Endothelial cell (in vitro differentiated cells): ENCODE measurements around the gene LCTL. TPM values are rescaled to one million over a fixed set of nuclear protein-coding genes. Genes with fewer than 3 reads are reported as not detected.

Source experiments
- DNase-seq: peaks from one replicate; pipeline ENCODE4 v3.0.0; 2021; ENCODE audit warnings: low spot score
- H3K27ac Mint-ChIP-seq: one replicate; pipeline ENCODE4 v1.8.0; 2021; ENCODE audit warnings: mixed read lengths, inconsistent platforms; ENCODE audit not compliant: unreplicated experiment
- H3K27me3 Mint-ChIP-seq: one replicate; pipeline ENCODE4 v1.8.0; 2021; ENCODE audit warnings: mild to moderate bottlenecking, moderate library complexity, mixed read lengths, inconsistent platforms; ENCODE audit not compliant: unreplicated experiment
- H3K36me3 Mint-ChIP-seq: one replicate; pipeline ENCODE4 v1.8.0; 2021; ENCODE audit warnings: mild to moderate bottlenecking, low read depth, mixed read lengths, inconsistent platforms; ENCODE audit not compliant: unreplicated experiment
- H3K4me1 Mint-ChIP-seq: one replicate; pipeline ENCODE4 v1.8.0; 2021; ENCODE audit warnings: mild to moderate bottlenecking, mixed read lengths, inconsistent platforms; ENCODE audit not compliant: unreplicated experiment
- H3K4me3 Mint-ChIP-seq: one replicate; pipeline ENCODE4 v1.8.0; 2021; ENCODE audit warnings: mild to moderate bottlenecking, mixed read lengths, inconsistent platforms; ENCODE audit not compliant: unreplicated experiment
- H3K9me3 Mint-ChIP-seq: one replicate; pipeline ENCODE4 v1.8.0; 2021; ENCODE audit warnings: mixed read lengths, inconsistent platforms; ENCODE audit not compliant: unreplicated experiment
- CTCF ChIP-seq: fragments of 200-600 bp; sonication (generic); IDR thresholded peaks from one replicate; pipeline ENCODE4 v1.5.0; 2021; ENCODE audit warnings: antibody characterized with exemption; ENCODE audit not compliant: unreplicated experiment
- total RNA-seq: library from RNA; stranded (reverse); fragmentation: NEBNext Ultra II Directional; extraction: Animal tissue kit (Norgen Biotek cat#: 25700); gene quantifications from one replicate; pipeline ENCODE4 v1.2.1, GENCODE V29; 2021; ENCODE audit not compliant: unreplicated experiment

The LCTL gene
- total RNA-seq, 1 donor from 2014 or later, result not detected

- Mint-ChIP-seq H3K27ac (no peak overlapping the region), H3K4me1 (no peaks in the 10 kb centered on the region), H3K36me3 (peaks cover 3% of the 10 kb centered on the region), H3K4me3 (no peak overlapping the region), H3K27me3 (no peaks in the 10 kb centered on the region), H3K9me3 (no peaks in the 10 kb centered on the region)
- no peak for TF ChIP-seq CTCF
- DNase-seq, result no peak
Measured at GRCh38 chr15:66545255-66545654, 20.5 kb downstream of the LCTL start.

GRCh38 chr15:66542896-66543295, 22.9 kb downstream of the LCTL start:
- no peaks in the 10 kb centered on the region for H3K4me1 Mint-ChIP-seq
- H3K4me3 Mint-ChIP-seq, result no peak overlapping the region
- peaks cover 12% of the 10 kb centered on the region for H3K36me3 Mint-ChIP-seq
- DNase-seq, result no peak
- no peak for TF ChIP-seq CTCF
- no peaks in the 10 kb centered on the region for H3K9me3 Mint-ChIP-seq
- H3K27ac Mint-ChIP-seq, result no peak overlapping the region
- H3K27me3 Mint-ChIP-seq, result no peaks in the 10 kb centered on the region

- no peaks in the 10 kb centered on the region for H3K4me1 Mint-ChIP-seq
- peaks cover 9% of the 10 kb centered on the region for H3K36me3 Mint-ChIP-seq
- no peaks in the 10 kb centered on the region for H3K27me3 Mint-ChIP-seq
- no peak overlapping the region for H3K27ac Mint-ChIP-seq
- no peak for TF ChIP-seq CTCF
- no peak overlapping the region for H3K4me3 Mint-ChIP-seq
- no peaks in the 10 kb centered on the region for H3K9me3 Mint-ChIP-seq
- DNase-seq, result no peak
Measured at GRCh38 chr15:66535056-66535455, 30.7 kb downstream of the LCTL start.

- Mint-ChIP-seq H3K4me3 (no peak overlapping the region), H3K9me3 (no peaks in the 10 kb centered on the region), H3K27me3 (peaks cover 2% of the 10 kb centered on the region), H3K4me1 (no peaks in the 10 kb centered on the region), H3K27ac (no peak overlapping the region), H3K36me3 (no peaks in the 10 kb centered on the region)
- no peak for TF ChIP-seq CTCF
- no peak for DNase-seq
Measured at GRCh38 chr15:66524838-66525237, 41.0 kb downstream of the LCTL start.

GRCh38 chr15:66523926-66524325, 41.9 kb downstream of the LCTL start:
- Mint-ChIP-seq H3K36me3 (no peaks in the 10 kb centered on the region), H3K4me3 (no peak overlapping the region), H3K27ac (peak overlapping the region; percentile 48), H3K9me3 (no peaks in the 10 kb centered on the region), H3K27me3 (peaks cover 2% of the 10 kb centered on the region), H3K4me1 (no peaks in the 10 kb centered on the region)
- no peak for TF ChIP-seq CTCF
- DNase-seq, result no peak
